ENCODE data around the gene TMBIM6. TPM values are rescaled to one million over a fixed set of nuclear protein-coding genes. Genes with fewer than 3 reads are reported as not detected.
"Not testable (repeated sequence)": the region's sequence is repeated elsewhere in the genome, so short reads cannot be mapped to it uniquely, and the experiment has no call there.

The TMBIM6 gene
- total RNA-seq, 1 donor from 2014 or later: 188 TPM

GRCh38 chr12:49777800-49778748 is 36.7 kb downstream of the TMBIM6 start:
- no peaks in the 10 kb centered on the region for H3K4me1 ChIP-seq
- H3K27ac ChIP-seq: no peak overlapping the region
- no peaks in the 10 kb centered on the region for H3K27me3 ChIP-seq
- H3K9me3 ChIP-seq: no peaks in the 10 kb centered on the region
- H3K4me3 ChIP-seq: no peak overlapping the region
- intact Hi-C loops (cut with DNase I): loop anchor here (2.0 to 5.0 kb wide), 3 partner anchors 61 to 294 kb away; partner anchors contain the start of gene ASIC1
- no peaks in the 10 kb centered on the region for H3K36me3 ChIP-seq
- TF ChIP-seq, protein P1, sequence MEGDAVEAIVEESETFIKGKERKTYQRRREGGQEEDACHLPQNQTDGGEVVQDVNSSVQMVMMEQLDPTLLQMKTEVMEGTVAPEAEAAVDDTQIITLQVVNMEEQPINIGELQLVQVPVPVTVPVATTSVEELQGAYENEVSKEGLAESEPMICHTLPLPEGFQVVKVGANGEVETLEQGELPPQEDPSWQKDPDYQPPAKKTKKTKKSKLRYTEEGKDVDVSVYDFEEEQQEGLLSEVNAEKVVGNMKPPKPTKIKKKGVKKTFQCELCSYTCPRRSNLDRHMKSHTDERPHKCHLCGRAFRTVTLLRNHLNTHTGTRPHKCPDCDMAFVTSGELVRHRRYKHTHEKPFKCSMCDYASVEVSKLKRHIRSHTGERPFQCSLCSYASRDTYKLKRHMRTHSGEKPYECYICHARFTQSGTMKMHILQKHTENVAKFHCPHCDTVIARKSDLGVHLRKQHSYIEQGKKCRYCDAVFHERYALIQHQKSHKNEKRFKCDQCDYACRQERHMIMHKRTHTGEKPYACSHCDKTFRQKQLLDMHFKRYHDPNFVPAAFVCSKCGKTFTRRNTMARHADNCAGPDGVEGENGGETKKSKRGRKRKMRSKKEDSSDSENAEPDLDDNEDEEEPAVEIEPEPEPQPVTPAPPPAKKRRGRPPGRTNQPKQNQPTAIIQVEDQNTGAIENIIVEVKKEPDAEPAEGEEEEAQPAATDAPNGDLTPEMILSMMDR (IDR thresholded peaks at IDR 0.05): peak; percentile 54 to 69 (median 65)
- DNase-seq (ENCODE audit: low spot score in 2 of 2): no peak

DNA sequence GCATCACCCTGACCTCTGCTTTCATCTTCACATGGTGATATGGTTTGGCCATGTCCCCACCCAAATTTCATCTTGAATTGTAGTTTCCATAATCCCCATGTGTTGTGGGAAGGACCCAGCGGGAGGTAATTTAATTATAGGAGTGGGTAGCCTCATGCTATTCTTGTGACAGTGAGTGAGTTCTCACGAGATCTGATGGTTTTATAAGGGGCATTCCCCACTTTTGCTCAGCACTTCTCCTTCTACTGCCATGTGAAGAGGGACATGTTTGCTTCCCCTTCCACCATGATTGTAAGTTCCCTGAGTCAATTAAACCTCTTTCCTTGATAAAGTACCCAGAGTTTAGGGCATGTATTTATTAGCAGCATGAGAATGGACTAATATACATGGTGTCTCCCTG is 38.2 kb downstream of the TMBIM6 start:
- no peaks in the 10 kb centered on the region for H3K36me3 ChIP-seq
- intact Hi-C loops (cut with DNase I): loop anchor here (5.0 kb wide), 2 partner anchors 278 to 293 kb away; partner anchors contain the start of gene ASIC1
- peaks cover 0 to 11% of the 10 kb centered on the region in 2 donors for H3K4me1 ChIP-seq
- TF ChIP-seq, protein P1 (IDR thresholded peaks at IDR 0.05): no peak
- no peaks in the 10 kb centered on the region for H3K9me3 ChIP-seq
- H3K4me3 ChIP-seq: no peak overlapping the region
- H3K27ac ChIP-seq: no peak overlapping the region
- no peaks in the 10 kb centered on the region for H3K27me3 ChIP-seq
- DNase-seq (ENCODE audit: low spot score in 2 of 2): no peak

GRCh38 chr12:49780914-49781313 is 39.6 kb downstream of the TMBIM6 start:
- H3K9me3 ChIP-seq; H3K27me3 ChIP-seq; DNase-seq (ENCODE audit: low spot score in 2 of 2); H3K36me3 ChIP-seq; H3K4me3 ChIP-seq; intact Hi-C loops (cut with DNase I); H3K27ac ChIP-seq: not testable (repeated sequence)
- H3K4me1 ChIP-seq: peaks cover 0 to 13% of the 10 kb centered on the region in 2 donors

GRCh38 chr12:49783917-49784676 is 42.7 kb downstream of the TMBIM6 start:
- intact Hi-C loops (cut with DNase I): no loop called here
- no peak for DNase-seq (ENCODE audit: low spot score in 2 of 2)
- peak overlapping the region; percentile 1 to 63 for H3K27ac ChIP-seq
- H3K9me3 ChIP-seq: peaks cover 0 to 4% of the 10 kb centered on the region in 2 donors
- H3K36me3 ChIP-seq: no peaks in the 10 kb centered on the region
- no peaks in the 10 kb centered on the region for H3K27me3 ChIP-seq
- no peak overlapping the region for H3K4me3 ChIP-seq
- TF ChIP-seq, protein P1 (IDR thresholded peaks at IDR 0.05): no peak
- H3K4me1 ChIP-seq: peaks cover 0 to 13% of the 10 kb centered on the region in 2 donors

DNA sequence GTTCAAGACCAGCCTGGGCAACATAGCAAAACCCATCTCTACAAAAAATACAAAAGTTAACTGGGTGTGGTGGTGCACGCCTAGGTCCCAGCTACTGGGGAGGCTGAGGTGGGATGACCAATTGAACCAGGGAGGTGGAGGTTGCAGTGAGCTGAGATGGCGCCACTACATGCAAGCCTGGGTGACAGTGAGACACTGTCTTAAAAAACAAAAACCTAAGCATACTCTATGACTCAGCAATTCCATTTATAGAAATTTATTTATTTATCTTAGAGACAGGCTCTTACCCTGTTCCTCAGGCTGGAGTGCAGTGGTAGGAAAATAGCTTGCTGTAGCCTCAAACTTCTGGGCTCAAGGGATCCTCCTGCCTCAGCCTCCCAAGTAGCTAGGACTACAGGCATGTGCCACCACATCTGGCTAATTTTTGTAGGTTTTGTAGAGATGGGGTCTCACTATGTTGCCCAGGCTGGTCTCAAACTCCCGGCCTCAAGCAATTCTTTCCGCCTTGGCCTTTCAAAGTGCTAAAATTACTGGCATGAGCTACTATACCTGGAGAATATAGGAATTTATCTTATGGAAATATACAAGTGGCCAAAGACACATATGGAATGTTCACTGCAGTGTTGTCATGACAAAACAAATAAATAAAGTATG is 43.5 kb downstream of the TMBIM6 start:
- intact Hi-C loops (cut with DNase I): no loop called here
- DNase-seq (ENCODE audit: low spot score in 2 of 2): no peak
- H3K36me3 ChIP-seq: peaks cover under 1 to 3% of the 10 kb centered on the region in 2 donors
- TF ChIP-seq, protein P1 (IDR thresholded peaks at IDR 0.05): no peak
- peaks cover 0 to 13% of the 10 kb centered on the region in 2 donors for H3K4me1 ChIP-seq
- no peak overlapping the region for H3K4me3 ChIP-seq
- peak overlapping the region in 1 of 2 donors; percentile 63 for H3K27ac ChIP-seq
- no peaks in the 10 kb centered on the region for H3K27me3 ChIP-seq
- H3K9me3 ChIP-seq: peaks cover 0 to 4% of the 10 kb centered on the region in 2 donors
